HL-60/S4 treated with phorbol 12-myristate 13-acetate at 8.2 ng/mL for 4 days and 3 days (cell line): Measurements from ENCODE around the gene SS18L1.

ENCODE experiments used
- in situ Hi-C: fragments of 300-500 bp; cut with MboI; formaldehyde crosslinking; loops from 2 replicates; pipeline ENCODE4 v1.15.0; 2022; ENCODE audit warnings: low sequenced_read_pairs

Gene SS18L1

DNA sequence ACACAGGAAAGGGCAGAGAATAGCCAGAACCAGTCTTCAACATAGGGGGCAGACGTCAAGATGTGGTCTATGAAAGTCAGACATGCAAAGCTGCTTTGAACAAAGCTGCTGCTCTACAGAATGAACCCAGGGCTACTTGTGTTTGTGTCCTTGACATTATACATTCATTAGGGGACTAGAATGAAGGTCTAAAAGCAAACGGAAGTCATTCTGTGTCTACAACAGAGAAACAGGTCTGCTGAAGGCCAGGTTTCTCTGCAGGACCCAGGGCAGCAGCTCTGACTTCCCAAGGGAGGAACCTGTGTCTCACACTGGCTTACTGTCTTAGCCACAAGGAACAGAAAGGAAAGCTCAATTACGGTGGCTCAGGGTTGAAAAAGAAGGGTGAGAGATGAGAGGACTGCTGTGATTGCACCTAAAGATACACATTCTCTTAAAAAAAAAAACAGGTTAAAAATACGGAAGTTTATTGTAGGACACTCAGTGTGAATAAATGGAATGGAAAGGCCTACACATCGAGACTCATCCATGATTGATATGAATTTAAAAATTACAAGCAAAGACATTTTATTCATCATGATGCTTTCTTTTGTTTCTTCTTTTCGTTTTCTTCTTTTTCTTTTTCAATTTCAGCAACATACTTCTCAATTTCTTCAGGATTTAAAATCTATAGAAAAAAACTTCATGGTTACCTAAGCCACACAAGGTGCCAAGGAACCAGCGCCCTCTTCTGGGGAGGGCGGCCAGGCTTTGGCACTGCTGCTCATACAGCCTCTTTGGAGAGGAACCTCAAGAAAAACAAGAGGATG, 7.1 kb upstream of the SS18L1 start:
- in situ Hi-C loops: loop anchor here (25.0 kb wide), 1 partner anchor 124 kb away; no protein-coding TSS in a partner anchor

DNA sequence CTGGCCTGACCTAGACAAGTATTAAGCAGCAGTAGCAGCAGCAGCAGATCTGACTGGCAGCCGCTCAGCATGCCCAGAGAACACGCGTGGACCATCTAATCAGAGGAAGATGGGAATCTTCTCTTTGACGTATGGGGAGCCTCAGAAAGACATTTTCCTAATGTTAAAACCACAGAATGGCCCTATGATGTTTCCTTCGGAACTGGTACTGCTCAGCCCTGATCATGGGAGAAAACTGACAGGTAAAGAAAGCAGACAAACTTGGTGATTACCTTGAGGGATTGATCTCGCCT, 6.5 kb upstream of the SS18L1 start:
- in situ Hi-C loops: loop anchor here (25.0 kb wide), 1 partner anchor 125 kb away; no protein-coding TSS in a partner anchor

DNA sequence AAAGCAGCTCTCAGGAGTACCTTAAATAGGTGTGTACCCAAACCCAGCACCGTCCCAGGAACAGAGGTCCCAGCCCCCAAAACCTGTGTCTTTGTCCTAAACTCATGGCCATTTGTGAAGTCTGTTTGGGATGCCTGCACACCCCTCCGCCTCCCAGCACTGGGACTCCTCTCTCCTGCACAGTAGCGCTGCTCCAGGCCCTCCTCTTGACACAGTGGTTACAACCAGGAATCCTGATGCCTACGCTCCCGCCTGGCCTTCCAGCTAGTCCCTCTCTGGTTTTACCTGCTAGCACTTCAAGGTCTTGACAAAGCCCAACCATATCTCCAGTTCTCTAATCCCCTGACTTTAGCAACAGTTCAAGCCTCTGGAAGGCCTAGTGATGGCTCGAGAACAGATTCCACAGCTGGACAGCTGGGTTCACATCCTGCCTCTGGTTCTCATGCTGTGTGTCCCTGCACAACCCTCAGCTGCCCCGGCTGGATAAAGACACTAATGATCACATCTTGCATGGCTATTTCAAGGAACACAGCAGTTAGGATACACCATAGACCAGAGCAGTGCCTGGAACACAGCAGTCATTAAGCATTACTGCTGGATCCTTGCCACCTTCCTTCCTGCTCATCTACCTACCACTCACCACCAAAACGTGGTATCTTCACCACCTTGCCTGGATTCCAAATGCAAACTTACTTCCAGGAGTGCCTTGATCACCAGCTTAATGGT, 5.9 kb upstream of the SS18L1 start:
- in situ Hi-C loops: loop anchor here (25.0 kb wide), 1 partner anchor 125 kb away; no protein-coding TSS in a partner anchor

DNA sequence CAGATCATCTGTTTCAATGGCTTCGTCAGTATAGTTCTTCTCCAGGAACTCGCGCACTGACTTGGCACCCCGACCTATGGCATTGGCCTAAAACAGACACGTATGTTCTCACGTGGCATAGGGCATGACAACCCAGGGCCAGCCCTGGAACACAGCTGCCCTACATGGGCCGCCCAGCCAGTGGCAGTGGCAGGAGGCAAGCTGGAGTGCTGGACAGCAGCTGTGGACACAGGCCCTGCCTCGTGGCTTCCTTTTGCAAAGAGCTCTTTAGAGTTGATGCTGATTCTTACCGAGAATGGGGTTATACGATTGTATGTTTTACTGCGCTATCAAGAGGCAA, 5.4 kb upstream of the SS18L1 start:
- in situ Hi-C loops: loop anchor here (25.0 kb wide), 1 partner anchor 126 kb away; no protein-coding TSS in a partner anchor

DNA sequence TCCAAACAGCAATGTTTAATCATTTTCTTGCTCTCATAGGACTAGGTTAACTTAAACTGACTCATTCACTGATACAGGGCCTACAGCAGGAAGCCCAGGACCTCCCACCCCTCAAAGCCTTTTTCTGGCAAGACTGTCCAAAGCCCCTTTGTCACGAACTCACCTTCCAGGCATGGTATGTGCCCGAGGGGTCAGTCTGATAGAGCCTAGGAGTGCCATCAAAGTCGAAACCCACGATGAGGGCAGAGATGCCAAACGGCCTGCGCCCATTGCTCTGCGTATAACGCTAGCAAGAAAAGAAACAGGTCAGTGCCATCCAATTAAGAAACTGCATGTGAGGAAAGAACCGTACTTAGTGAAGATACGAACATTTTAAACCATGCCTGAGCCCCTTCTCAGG, 4.7 kb upstream of the SS18L1 start:
- in situ Hi-C loops: loop anchor here (25.0 kb wide), 1 partner anchor 127 kb away; no protein-coding TSS in a partner anchor

DNA sequence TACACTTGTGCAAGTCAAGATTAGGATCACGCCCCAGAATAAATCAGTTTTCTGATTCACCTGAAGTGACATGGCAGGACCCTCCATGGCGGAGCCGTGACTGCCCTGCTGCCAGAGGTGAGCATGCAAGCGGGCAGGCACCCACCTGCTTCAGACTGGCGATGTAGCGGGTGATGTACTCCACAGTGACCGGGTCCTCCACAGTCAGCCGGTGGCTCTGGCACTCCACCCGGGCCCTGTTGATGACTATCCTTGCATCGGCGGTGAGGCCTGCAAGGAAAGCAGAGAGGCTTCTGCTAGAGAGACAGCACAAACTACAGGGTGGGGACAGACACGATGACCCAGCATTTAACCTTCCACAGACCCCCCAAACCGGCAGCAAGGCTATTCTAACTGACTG, 3.9 kb upstream of the SS18L1 start:
- in situ Hi-C loops: loop anchor here (25.0 kb wide), 1 partner anchor 127 kb away; no protein-coding TSS in a partner anchor

DNA sequence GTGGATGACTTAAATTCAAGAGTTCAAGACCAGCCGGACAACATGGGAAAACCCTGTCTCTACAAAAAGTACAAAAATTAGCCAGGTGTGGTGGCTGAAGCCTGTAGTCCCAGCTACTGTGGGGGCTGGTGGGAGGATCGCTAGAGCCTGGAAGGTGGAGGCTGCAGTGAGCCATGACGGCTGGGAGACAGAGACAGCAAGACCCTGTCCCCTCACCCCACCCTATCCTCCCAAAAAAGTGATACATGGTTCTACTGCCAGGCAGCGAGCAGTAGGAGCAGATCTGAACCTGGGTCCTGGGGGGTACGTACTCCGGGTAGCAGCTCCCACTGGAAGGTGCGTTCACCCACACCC, 2.5 kb upstream of the SS18L1 start:
- in situ Hi-C loops: loop anchor here (25.0 kb wide), 1 partner anchor 129 kb away; no protein-coding TSS in a partner anchor

DNA sequence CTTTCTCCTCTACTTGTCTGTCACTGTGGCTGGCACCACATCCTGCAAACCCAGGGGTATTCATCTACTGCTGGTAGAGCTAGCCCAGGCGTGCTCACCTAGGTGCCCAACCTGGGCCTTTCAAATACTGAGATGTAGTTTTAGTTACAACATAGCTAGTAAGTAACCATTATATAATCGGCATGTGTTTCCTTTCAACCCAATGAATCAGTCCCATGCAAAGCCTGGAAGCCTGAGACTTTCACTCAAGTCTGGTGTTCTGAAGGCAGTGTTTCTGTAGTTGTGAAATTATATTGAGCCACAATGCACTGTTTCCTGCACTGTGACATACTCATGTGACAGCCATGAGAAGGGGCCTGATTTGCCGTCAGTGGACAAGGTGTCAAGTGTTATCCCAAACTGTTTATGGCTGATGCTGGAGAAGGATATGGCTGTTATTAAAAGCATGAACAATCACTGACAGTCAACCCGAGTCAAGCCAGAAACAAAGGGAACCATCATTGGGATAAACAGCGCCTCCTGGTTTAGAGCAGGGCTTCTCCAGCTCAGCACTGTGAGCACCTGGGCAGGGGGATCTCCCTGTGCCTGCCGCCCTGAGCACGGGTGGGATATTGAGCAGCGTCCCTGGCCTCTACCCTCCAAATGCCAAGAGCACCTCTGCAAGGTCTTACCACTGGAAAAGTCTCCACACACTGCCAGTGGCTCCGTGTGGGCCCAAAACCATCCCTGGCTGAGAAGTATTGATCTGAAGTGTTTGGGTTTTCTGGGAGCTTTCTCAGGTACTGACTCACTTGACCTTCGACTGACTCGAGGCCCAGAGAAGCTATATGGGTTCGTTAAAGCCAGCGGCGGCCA, 1.9 kb upstream of the SS18L1 start:
- in situ Hi-C loops: loop anchor here (25.0 kb wide), 1 partner anchor 129 kb away; no protein-coding TSS in a partner anchor

DNA sequence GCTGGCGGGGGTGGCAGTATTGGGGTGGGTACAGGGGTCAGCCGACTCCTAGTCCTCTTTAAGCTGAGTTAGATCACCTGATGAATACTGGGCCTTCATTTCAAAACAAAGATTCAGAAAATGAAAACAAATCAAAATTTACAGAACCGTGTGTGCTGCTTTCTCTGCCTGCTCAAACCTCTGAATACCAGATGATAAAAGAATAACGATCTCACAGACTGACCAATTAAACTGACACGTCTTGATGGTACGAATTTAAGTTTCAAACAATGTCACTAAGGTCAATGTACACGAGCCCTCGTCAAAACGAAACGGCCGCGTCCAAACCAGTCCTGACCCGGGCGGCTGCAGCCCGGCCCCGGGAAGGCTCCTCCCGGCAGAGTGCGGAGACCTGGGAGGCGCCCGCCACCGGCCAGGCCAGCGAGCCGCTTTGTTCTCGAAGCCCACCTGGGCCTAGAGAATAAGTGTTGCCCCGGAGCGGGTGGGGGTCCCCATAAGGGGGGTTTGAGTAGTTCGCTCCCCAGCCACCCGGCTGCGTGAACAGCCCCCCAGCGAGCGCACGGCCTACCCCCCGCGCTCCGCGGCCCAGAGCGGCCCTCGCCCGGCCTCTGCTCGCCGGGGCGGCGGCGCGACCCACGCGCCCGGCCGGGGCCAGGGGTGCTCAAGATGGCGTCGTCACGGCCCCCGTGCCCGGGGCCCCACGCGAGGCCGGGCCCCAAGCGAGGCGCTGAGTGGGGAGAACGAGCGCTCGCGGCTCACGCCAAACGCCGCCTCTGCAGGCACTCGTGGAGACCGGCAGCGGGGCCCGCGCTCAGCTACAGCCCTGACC, 1.1 kb upstream of the SS18L1 start:
- in situ Hi-C loops: loop anchor here (25.0 kb wide), 1 partner anchor 130 kb away; no protein-coding TSS in a partner anchor

DNA sequence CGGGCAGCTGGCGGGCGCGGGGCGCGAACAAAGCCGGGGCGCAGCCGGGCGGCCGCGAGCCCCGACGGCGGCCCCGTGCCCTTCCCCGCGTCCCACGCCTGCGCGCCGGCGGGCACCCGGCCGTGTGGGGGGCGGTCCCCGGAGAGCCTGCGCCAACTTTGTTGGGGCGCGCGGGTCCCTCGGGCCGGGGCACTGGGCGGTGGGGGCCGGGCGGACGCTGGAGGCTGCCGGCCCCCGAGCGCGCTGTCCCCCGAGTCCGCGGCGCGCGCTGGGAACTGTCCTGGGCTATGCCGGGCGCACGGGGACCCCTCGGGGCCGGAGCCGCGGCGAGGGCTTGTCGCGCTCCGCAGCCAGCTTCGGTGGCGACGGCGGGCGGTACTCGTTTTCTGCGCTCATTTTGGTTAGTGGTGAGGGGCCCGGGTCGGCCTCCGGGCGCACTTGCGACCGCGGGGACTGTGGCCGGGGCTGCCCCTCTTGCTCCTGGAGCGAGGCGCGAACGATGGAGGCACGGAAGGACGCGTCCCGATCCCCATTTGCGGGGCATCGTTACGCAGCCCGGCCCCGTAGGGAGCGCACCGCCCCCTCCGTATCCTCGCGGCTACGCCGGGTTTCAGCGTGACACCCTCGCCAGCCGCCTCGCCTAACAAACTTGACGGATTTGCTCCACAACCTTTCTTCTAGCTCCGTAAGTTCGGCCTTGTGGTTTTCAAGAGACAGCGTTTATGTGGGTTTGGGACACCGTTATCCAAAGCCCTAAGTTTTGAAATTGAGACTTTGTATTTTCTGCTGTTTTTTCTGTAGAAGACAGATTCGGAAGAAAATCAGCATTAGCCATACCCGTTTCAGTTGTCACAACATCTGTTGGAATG, 622 bp downstream of the SS18L1 start:
- in situ Hi-C loops: loop anchor here (25.0 kb wide), 1 partner anchor 132 kb away; no protein-coding TSS in a partner anchor

DNA sequence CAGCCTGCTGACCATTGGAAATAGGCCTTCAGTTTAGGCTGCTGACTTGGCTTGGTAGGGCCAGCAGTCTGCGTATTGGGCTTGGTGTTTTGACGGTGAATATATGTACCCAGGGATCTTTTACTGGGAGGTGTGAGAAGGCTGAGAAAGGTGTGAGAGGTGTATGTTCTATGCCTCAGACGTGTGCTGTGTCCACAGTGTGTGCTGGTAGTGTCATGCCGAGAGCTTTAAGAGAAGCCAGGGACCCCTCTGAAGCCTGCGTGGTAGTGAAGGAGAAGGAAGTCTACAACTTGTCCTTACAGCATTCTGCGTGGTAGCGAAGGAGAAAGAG, 2.1 kb downstream of the SS18L1 start:
- in situ Hi-C loops: loop anchor here (25.0 kb wide), 1 partner anchor 133 kb away; no protein-coding TSS in a partner anchor

DNA sequence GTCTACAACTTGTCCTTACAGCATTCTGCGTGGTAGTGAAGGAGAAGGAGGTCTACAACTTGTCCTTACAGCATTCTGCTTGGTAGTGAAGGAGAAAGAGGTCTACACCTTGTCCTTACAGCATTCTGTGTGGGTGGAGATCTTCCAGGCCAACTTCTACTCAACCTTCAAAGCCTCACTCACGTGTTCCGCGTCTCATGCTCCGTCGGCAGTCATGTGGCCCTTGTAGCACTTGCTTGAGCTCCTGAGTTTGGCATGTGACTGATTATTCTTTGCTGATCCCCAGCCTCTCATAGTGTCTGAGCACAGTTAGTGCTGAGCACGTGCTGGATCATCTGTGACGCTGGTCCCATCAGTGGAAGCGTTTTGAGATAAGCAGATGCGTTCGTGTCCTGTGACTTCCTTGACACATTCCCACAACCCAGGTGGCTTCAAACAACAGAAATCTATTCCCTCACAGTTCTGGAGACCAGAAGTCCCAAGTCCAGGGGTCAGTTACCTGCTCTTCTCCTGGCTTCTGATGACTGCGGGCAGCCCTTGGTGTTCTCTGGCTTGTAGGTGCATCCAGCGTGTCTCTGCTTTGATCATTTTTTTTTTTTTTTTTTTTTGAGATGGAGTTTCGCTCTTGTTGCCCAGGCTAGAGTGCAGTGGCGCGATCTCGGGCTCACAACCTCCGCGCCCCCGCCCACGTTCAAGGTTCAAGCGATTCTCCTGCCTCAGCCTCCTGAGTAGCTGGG, 2.6 kb downstream of the SS18L1 start:
- in situ Hi-C loops: loop anchor here (25.0 kb wide), 1 partner anchor 134 kb away; no protein-coding TSS in a partner anchor

DNA sequence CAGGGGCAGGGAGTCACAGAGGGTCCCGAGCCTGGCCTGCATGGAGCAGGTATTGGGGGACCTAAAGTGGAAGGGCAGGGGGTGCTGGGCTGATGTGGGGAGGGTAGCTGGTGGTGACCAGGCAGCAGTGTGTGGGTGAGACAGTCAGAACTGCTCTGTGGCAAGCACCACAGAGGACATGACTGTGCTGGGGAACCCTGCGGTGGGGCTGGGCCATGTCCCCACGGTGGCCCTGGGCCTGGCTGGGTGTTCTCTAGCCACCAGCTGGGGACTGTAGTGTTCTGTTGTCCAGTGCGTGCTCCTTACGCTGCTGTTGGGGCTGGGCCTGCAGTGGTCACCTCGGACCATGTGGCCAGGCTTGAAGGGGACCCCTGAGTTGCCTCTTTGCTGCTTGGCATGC, 3.6 kb downstream of the SS18L1 start:
- in situ Hi-C loops: loop anchor here (25.0 kb wide), 1 partner anchor 135 kb away; no protein-coding TSS in a partner anchor

DNA sequence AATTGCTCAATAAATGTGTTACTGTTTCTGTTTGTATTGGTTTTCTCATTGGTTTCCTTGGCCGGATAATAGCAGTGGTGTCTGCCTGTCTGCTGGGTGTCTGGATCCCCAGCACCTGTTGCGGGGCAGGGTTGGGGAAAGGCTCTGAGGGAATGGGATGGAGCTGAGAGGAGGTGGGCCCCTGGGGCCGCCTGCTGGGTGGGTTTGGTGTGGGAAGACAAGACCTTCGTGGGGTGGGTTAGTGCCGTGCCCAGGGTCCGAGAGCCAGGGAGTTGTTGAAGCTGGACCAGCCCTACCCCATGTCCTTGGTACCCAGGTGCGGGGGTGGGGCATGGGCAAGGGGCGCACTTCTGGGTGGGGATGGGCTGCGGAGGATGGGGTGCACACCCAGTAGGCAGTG, 4.0 kb downstream of the SS18L1 start:
- in situ Hi-C loops: loop anchor here (25.0 kb wide), 1 partner anchor 135 kb away; no protein-coding TSS in a partner anchor

DNA sequence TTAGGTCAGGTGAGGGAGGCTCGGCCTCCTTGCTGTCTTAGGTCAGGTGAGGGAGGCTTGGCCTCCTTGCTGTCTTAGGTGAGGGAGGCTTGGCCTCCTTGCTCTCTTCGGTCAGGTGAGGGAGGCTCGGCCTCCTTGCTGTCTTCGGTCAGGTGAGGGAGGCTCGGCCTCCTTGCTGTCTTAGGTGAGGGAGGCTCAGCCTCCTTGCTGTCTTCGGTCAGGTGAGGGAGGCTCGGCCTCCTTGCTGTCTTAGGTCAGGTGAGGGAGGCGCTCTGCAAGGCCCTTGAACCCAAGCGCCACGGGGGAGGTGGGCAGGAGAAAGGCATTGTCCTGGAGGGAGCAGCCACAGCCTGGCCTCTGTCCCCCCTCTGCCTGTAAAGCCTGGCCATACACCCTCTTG, 4.8 kb downstream of the SS18L1 start:
- in situ Hi-C loops: loop anchor here (25.0 kb wide), 1 partner anchor 136 kb away; no protein-coding TSS in a partner anchor

DNA sequence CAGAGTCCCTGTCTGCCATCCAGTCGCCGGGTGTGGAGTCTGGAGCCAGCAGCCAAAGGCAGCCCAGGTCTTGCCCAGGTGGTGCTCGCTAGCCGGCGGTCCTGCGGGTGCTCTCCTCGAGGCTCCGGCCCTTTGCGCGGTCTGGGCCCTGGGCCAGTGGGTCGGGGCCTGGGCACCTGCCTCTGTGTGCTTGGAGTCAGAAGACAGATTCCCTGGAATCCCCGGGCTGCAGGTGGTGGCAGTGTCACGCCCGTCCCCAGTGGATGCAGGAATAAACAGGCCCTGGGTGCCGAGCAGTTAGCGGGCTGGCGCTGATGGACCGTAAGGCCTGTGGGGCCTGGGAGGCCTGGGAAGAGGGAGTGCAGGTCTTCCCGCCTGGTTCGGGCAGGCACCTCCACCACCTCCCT, 5.3 kb downstream of the SS18L1 start:
- in situ Hi-C loops: loop anchor here (25.0 kb wide), 1 partner anchor 137 kb away; no protein-coding TSS in a partner anchor

DNA sequence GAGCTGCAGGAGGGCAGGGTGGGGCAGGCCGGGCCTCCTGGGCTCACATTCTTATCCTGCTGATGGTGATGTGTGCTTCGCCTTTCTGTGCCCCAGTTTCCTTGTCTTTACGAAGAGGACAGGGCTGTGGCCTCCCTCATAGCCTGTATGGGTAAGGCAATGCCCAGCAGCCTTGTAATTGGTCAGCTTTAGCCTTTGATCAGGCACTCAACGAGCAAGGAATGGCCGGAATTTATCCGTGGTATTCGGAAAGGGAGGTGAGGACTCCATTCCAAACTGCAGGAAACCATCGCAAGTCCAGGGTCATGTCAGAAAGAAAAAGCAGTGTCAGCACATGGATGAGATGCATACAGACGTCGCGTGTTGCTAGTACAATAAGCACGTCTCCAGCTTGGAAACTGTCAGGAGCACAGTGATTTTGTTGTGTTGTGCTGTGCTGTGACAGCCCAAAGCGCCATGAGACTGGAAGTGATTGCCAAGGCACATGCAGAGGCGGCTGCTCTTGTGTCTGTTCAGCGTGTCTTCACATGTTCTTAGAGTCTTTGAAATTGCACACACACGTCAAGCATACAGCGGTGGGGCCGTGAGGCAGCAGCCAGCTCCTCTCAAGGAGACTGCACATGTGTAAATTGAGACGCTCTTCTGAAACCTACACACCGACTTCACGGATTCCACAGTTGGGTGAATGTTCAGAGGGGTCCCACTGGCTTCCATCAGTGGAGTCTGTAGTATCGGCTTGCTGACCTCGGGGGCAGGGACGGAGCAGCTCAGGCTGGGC, 6.2 kb downstream of the SS18L1 start:
- in situ Hi-C loops: loop anchor here (25.0 kb wide), 1 partner anchor 137 kb away; no protein-coding TSS in a partner anchor

DNA sequence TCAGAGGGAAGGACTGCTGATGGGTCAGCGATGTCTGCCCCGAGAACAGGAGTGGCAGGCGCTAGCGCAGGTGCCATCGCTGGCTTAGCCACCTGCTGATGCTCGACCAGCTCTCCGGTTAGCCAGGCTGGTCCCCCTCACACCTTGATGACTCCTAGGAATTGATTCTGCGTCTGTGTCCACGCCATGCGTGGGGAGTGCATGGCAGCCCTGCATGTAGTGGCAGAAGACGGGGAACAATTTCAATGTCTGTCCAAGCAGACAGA, 6.7 kb downstream of the SS18L1 start:
- in situ Hi-C loops: no loop called here
